HG03097 (cell line): ENCODE results near the gene GALNT11.
"Not testable (repeated sequence)": the region's sequence is repeated elsewhere in the genome, so short reads cannot be mapped to it uniquely, and the experiment has no call there.

ENCODE experiments used
- ATAC-seq: cut with Tn5 transposase; IDR thresholded peaks from one replicate; pipeline ENCODE4 v1.9.1; 2021; ENCODE audit not compliant: unreplicated experiment, low FRiP score

The GALNT11 gene

GRCh38 chr7:152025077-152025936, at the start of gene GALNT11:
GALNT11 (plus strand) TSS chr7:152025674; CDS start chr7:152094228, 68,554 bp downstream.
- peak; percentile 96 for ATAC-seq

GRCh38 chr7:151978616-151979015, 46.9 kb upstream of the GALNT11 start:
- no peak for ATAC-seq

GRCh38 chr7:151981223-151981622, 44.3 kb upstream of the GALNT11 start:
- no peak for ATAC-seq

GRCh38 chr7:151982806-151983205, 42.7 kb upstream of the GALNT11 start:
- ATAC-seq = no peak

GRCh38 chr7:151984612-151985011, 40.9 kb upstream of the GALNT11 start:
- no peak for ATAC-seq

- no peak for ATAC-seq
These were observed 37.5 kb upstream of the GALNT11 start for GRCh38 chr7:151987748-151988529.

- no peak for ATAC-seq
These were observed 33.1 kb upstream of the GALNT11 start for GRCh38 chr7:151992375-151992774.

GRCh38 chr7:151993977-151994676, 31.3 kb upstream of the GALNT11 start:
- no peak for ATAC-seq

- ATAC-seq = no peak
These were observed 25.9 kb upstream of the GALNT11 start for GRCh38 chr7:151999424-152000090.

GRCh38 chr7:152000191-152000590, 25.3 kb upstream of the GALNT11 start:
- no peak for ATAC-seq

- no peak for ATAC-seq
These were observed 19.1 kb upstream of the GALNT11 start for GRCh38 chr7:152006336-152006735.

GRCh38 chr7:152011860-152012259, 13.6 kb upstream of the GALNT11 start:
- no peak for ATAC-seq

- ATAC-seq = no peak
These were observed 12.2 kb upstream of the GALNT11 start for GRCh38 chr7:152013230-152013629.

- ATAC-seq = no peak
These were observed 11.5 kb upstream of the GALNT11 start for GRCh38 chr7:152013974-152014373.

GRCh38 chr7:152014722-152015121, 10.8 kb upstream of the GALNT11 start:
- ATAC-seq = no peak

GRCh38 chr7:152015600-152015999, 9.9 kb upstream of the GALNT11 start:
- no peak for ATAC-seq

GRCh38 chr7:152016947-152017346, 8.5 kb upstream of the GALNT11 start:
- ATAC-seq = no peak

GRCh38 chr7:152017683-152018082, 7.8 kb upstream of the GALNT11 start:
- not testable (repeated sequence) for ATAC-seq

- ATAC-seq = not testable (repeated sequence)
These were observed 3.7 kb upstream of the GALNT11 start for GRCh38 chr7:152021740-152022139.
